ENCODE results near the gene ZSWIM5. TPM values are rescaled to one million over a fixed set of nuclear protein-coding genes. Genes with fewer than 3 reads are reported as not detected.
"Not testable (repeated sequence)": the region's sequence is repeated elsewhere in the genome, so short reads cannot be mapped to it uniquely, and the experiment has no call there.

Gene ZSWIM5
- total RNA-seq, 4 donors from 2014 or later: 1.3 to 2.2 (median 1.7) TPM

DNA sequence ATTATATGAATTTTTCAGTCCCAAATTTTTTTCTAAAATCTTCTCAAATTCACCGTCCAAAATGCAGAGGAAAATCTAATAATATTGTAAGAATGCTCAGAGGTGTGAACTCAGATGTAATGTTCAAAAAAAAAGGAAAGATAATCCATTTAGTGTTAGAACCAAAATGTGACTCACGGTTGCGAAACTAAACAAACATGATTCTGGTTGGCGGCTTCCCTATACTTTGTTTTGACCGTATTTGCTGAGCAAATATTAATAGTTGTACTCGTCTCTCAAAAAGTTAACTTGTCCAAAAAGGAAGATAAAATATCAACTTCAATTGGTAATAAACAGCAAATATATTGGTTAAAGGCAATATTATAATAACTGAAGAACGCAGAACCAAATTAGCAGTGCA, 34.4 kb downstream of the ZSWIM5 start:
- no peak overlapping the region for H3K4me3 ChIP-seq (ENCODE audit: low read depth, poor library complexity, severe bottlenecking)
- intact Hi-C loops (cut with DNase I; ENCODE audit: low total_unique reads): no loop called here
- WGBS, 2 donors: 67 to 72% methylated on average over 7 of the region's 7 CpGs
- DNase-seq (ENCODE audit: low spot score in 2 of 2): no peak
- TF ChIP-seq POLR2A (IDR thresholded peaks at IDR 0.05): no peak
- TF ChIP-seq, protein P1, sequence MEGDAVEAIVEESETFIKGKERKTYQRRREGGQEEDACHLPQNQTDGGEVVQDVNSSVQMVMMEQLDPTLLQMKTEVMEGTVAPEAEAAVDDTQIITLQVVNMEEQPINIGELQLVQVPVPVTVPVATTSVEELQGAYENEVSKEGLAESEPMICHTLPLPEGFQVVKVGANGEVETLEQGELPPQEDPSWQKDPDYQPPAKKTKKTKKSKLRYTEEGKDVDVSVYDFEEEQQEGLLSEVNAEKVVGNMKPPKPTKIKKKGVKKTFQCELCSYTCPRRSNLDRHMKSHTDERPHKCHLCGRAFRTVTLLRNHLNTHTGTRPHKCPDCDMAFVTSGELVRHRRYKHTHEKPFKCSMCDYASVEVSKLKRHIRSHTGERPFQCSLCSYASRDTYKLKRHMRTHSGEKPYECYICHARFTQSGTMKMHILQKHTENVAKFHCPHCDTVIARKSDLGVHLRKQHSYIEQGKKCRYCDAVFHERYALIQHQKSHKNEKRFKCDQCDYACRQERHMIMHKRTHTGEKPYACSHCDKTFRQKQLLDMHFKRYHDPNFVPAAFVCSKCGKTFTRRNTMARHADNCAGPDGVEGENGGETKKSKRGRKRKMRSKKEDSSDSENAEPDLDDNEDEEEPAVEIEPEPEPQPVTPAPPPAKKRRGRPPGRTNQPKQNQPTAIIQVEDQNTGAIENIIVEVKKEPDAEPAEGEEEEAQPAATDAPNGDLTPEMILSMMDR (IDR thresholded peaks at IDR 0.05): no peak

DNA sequence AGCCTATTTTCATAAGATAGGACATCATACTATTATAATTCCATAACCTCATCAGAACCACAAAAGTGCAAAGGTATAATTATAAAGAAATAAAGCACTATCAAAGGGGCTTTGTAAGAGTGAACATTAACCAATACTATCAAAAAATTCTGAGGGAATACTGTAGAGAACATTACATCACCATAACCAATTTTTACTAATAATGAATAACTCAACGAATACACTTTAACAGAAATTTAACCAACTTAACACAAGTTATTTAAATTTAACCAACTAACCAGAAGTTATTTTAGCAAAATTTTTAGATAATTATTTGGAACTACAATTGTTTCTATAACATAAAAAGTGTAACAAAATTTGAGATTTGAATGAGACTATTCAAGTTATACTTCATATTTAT, 34.8 kb downstream of the ZSWIM5 start:
- 85 to 92% methylated on average over 1 of the region's 1 CpG for WGBS, 2 donors
- no peak for DNase-seq (ENCODE audit: low spot score in 2 of 2)
- TF ChIP-seq, protein P1 (IDR thresholded peaks at IDR 0.05): no peak
- TF ChIP-seq POLR2A (IDR thresholded peaks at IDR 0.05): no peak
- intact Hi-C loops (cut with DNase I; ENCODE audit: low total_unique reads): no loop called here
- H3K4me3 ChIP-seq (ENCODE audit: low read depth, poor library complexity, severe bottlenecking): no peak overlapping the region

DNA sequence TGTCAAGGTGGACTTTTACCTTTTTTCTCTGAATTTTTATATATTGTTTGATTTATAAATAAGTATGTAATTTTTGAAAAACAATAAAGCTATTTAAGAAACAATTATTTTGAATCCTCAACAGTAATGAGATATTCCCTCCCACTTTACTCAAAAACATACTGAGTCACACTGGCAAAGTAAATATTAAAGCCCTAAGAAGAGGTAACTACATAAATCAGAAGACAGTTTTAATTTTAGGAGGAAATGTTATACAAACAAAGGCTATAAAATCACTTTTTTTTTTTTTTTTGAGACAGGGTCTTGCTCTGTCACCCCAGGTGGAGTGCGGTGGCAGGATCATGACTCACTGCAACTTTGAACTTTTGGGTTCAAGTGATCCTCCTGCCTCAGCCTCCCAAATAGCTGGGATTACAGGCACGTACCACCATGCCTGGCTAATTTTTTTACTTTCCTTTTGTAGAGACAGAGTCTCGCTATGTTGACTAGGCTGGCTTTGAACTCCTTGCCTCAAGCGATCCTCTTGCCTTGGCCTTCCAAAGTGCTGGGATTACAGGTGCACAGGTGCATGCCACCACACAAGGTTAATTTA, 36.2 kb downstream of the ZSWIM5 start:
- 93 to 94% methylated on average over 4 of the region's 4 CpGs for WGBS, 2 donors
- no peak for DNase-seq (ENCODE audit: low spot score in 2 of 2)
- TF ChIP-seq, protein P1 (IDR thresholded peaks at IDR 0.05): no peak
- no peak for TF ChIP-seq POLR2A (IDR thresholded peaks at IDR 0.05)
- no peak overlapping the region for H3K4me3 ChIP-seq (ENCODE audit: low read depth, poor library complexity, severe bottlenecking)
- intact Hi-C loops (cut with DNase I; ENCODE audit: low total_unique reads): no loop called here

DNA sequence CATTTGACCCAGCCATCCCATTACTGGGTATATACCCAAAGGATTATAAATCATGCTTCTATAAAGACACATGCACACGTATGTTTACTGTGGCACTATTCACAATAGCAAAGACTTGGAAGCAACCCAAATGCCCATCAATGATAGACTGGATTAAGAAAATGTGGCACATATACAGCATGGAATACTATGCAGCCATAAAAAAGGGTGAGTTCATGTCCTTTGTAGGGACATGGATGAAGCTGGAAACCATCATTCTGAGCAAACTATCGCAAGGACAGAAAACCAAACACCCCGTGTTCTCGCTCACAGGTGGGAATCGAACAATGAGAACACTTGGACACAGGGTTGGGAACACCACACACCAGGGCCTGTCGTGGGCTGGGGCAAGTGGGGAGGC, 38.5 kb downstream of the ZSWIM5 start:
- not testable (repeated sequence) for H3K4me3 ChIP-seq (ENCODE audit: low read depth, poor library complexity, severe bottlenecking); DNase-seq (ENCODE audit: low spot score in 2 of 2)
- WGBS, 2 donors: 92 to 95% methylated on average over 6 of the region's 6 CpGs
- intact Hi-C loops (cut with DNase I; ENCODE audit: low total_unique reads): loop anchor here (10.0 kb wide), 1 partner anchor 1563 kb away; no protein-coding TSS in a partner anchor

DNA sequence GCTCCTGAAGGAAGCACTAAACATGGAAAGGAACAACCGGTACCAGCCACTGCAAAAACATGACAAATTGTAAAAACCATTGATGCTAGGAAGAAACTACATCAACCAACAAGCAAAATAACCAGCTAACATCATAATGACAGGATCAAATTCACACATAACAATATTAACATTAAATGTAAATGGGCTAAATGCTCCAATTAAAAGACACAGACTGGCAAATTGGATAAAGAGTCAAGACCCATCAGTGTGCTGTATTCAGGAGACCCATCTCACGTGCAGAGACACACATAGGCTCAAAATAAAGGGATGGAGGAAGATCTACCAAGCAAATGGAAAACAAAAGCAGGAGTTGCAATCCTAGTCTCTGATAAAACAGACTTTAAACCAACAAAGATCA, 42.1 kb downstream of the ZSWIM5 start:
- 87 to 91% methylated on average over 2 of the region's 2 CpGs for WGBS, 2 donors
- not testable (repeated sequence) for DNase-seq (ENCODE audit: low spot score in 2 of 2); H3K4me3 ChIP-seq (ENCODE audit: low read depth, poor library complexity, severe bottlenecking)
- intact Hi-C loops (cut with DNase I; ENCODE audit: low total_unique reads): loop anchor here (10.0 kb wide), 1 partner anchor 1560 kb away; no protein-coding TSS in a partner anchor

DNA sequence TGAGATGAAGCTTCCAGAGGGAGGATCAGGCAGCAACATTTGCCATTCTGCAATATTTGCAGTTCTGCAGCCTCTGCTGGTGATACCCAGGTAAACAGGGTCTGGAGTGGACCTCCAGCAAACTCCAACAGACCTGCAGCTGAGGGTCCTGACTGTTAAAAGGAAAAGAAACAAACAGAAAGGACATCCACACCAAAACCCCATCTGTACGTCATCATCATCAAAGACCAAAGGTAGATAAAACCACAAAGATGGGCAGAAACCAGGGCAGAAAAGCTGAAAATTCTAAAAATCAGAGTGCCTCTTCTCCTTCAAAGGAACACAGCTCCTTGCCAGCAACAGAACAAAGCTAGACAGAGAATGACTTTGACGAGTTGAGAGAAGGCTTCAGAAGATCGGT, 43.3 kb downstream of the ZSWIM5 start:
- not testable (repeated sequence) for DNase-seq (ENCODE audit: low spot score in 2 of 2); H3K4me3 ChIP-seq (ENCODE audit: low read depth, poor library complexity, severe bottlenecking)
- WGBS, 2 donors: 93 to 95% methylated on average over 3 of the region's 3 CpGs
- intact Hi-C loops (cut with DNase I; ENCODE audit: low total_unique reads): loop anchor here (10.0 kb wide), 1 partner anchor 1558 kb away; no protein-coding TSS in a partner anchor

DNA sequence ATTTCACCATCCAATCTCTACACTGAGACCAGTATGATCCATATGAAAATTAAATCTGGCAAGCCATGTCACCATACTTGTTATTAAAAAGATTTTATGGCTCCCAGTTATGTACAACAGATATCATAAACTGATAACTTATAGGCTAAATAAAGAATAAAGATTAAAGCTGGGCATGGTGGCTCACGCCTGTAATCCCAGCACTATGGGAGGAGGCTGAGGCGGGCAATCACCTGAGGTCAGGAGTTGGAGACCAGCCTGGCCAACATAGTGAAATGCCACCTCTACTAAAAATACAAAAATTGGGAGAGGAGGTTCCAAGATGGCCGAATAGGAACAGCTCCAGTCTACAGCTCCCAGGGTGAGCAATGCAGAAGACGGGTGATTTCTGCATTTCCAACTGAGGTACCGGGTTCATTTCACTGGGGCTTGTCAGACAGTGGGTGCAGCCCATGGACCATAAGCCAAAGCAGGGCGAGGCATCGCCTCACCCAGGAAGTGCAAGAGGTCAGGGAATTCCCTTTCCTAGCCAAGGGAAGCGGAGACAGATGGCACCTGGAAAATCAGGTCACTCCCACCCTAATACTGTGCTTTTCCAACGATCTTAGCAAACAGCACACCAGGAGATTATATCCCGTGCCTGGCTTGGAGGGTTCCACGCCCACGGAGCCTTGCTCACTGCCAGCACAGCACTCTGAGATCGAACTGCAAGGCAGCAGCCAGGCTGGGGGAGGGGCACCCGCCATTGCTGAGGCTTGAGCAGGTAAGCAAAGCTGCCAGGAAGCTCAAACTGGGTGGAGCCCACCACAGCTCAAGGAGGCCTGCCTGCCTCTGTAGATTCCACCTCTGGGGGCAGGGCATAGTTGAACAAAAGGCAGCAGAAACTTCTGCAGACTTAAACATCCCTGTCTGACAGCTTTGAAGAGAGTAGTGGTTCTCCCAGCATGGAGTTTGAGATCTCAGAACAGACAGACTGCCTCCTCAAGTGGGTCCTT, 44.1 kb downstream of the ZSWIM5 start:
- WGBS, 2 donors: 82 to 87% methylated on average over 14 of the region's 14 CpGs
- DNase-seq (ENCODE audit: low spot score in 2 of 2); H3K4me3 ChIP-seq (ENCODE audit: low read depth, poor library complexity, severe bottlenecking): not testable (repeated sequence)
- intact Hi-C loops (cut with DNase I; ENCODE audit: low total_unique reads): loop anchor here (10.0 kb wide), 1 partner anchor 1558 kb away; no protein-coding TSS in a partner anchor

Measured in lower leg skin (tissue), 4 donors.